GM04503 (cell line): Measurements from ENCODE around the gene QSER1.
"Not testable (repeated sequence)": the region's sequence is repeated elsewhere in the genome, so short reads cannot be mapped to it uniquely, and the experiment has no call there.

Experiments
- DNase-seq: peaks from one replicate; pipeline ENCODE4 v3.0.0-alpha.2; 2012; ENCODE audit warnings: low read depth

The QSER1 gene

GRCh38 chr11:32892355-32893092, at the start of gene QSER1:
QSER1 (plus strand) TSS chr11:32892811; CDS start chr11:32893126, 315 bp downstream.
- no peak for DNase-seq

- no peak for DNase-seq
Observed at GRCh38 chr11:32843544-32843943, 49.1 kb upstream of the QSER1 start.

- DNase-seq, result no peak
Observed at GRCh38 chr11:32847511-32847910, 45.1 kb upstream of the QSER1 start.

GRCh38 chr11:32849761-32850160, 42.9 kb upstream of the QSER1 start:
- DNase-seq, result no peak

GRCh38 chr11:32851251-32851650, 41.4 kb upstream of the QSER1 start:
- no peak for DNase-seq

GRCh38 chr11:32852207-32852606, 40.4 kb upstream of the QSER1 start:
- DNase-seq, result peak; percentile 30

GRCh38 chr11:32855601-32856000, 37.0 kb upstream of the QSER1 start:
- no peak for DNase-seq

- DNase-seq, result no peak
Observed at GRCh38 chr11:32858731-32859130, 33.9 kb upstream of the QSER1 start.

- DNase-seq, result no peak
Observed at GRCh38 chr11:32861850-32862577, 30.6 kb upstream of the QSER1 start.

- DNase-seq, result no peak
Observed at GRCh38 chr11:32864555-32864954, 28.1 kb upstream of the QSER1 start.

- not testable (repeated sequence) for DNase-seq
Observed at GRCh38 chr11:32868752-32869151, 23.9 kb upstream of the QSER1 start.

- no peak for DNase-seq
Observed at GRCh38 chr11:32870676-32871075, 21.9 kb upstream of the QSER1 start.

- DNase-seq, result no peak
Observed at GRCh38 chr11:32874132-32874531, 18.5 kb upstream of the QSER1 start.

GRCh38 chr11:32881286-32881685, 11.3 kb upstream of the QSER1 start:
- no peak for DNase-seq

- no peak for DNase-seq
Observed at GRCh38 chr11:32883421-32883820, 9.2 kb upstream of the QSER1 start.

- no peak for DNase-seq
Observed at GRCh38 chr11:32884023-32884422, 8.6 kb upstream of the QSER1 start.

- no peak for DNase-seq
Observed at GRCh38 chr11:32884770-32885384, 7.7 kb upstream of the QSER1 start.

- no peak for DNase-seq
Observed at GRCh38 chr11:32885556-32885955, 7.1 kb upstream of the QSER1 start.

- no peak for DNase-seq
Observed at GRCh38 chr11:32886180-32886579, 6.4 kb upstream of the QSER1 start.

- not testable (repeated sequence) for DNase-seq
Observed at GRCh38 chr11:32887707-32888383, 4.8 kb upstream of the QSER1 start.

- not testable (repeated sequence) for DNase-seq
Observed at GRCh38 chr11:32888384-32888710, 4.3 kb upstream of the QSER1 start.

GRCh38 chr11:32888805-32889204, 3.8 kb upstream of the QSER1 start:
- no peak for DNase-seq
